OCI-LY3 (cell line): ENCODE measurements around the gene PTPRT.

ENCODE experiments used
- CTCF ChIP-seq: fragments of 200-600, 300-600 bp; sonication (generic); IDR thresholded peaks from 2 replicates; pipeline ENCODE4 v1.5.1; 2014; ENCODE audit warnings: antibody characterized with exemption, low read length, low read depth
- EZH2phosphoT487 ChIP-seq: fragments of 200-600 bp; shearing (Covaris generic); IDR thresholded peaks from 2 replicates; pipeline ENCODE4 v1.6.1; 2018; ENCODE audit warnings: antibody characterized with exemption, mixed run types, low read depth

DNA sequence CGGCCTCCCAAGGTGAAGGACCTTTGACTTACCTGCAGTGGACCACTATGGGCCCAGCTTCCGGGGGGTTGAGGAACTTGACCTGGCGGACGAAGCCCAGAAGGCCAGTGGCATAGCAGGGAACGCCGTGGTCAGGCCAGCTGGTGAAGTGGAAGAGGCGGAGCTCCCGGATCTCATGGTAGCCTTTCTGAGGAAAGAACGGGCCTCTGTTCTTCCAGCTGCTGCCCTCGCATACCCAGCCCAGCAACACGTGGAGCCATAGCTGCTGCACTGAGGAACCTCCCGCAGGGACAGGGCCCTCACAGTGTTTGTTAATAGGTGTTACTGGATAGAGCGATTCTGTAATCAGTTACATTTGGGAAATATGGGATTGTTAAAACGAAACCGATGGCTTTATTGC is 1079.4 kb downstream of the PTPRT start:
- TF ChIP-seq CTCF (no peak), EZH2phosphoT487 (no peak)
